Esophagus squamous epithelium (tissue), 5 donors: ENCODE measurements around the gene SARM1. TPM values are rescaled to one million over a fixed set of nuclear protein-coding genes. Genes with fewer than 3 reads are reported as not detected.

Experiments
- DNase-seq: peaks from one replicate; lab custom pipeline; 2025; lab: John Stamatoyannopoulos, UW
- H3K27ac ChIP-seq, 4 donors: fragments of 200-600 bp; sonication (generic); one replicate each; pipeline ENCODE4 v1.5.1; 2016 to 2019; ENCODE audit warnings: mild to moderate bottlenecking in 1 of 4
- H3K27me3 ChIP-seq, 4 donors: fragments of 200-600 bp; sonication (generic); 1 replicate in 3 of 4; 2 replicates in 1 of 4; pipeline versions ENCODE4 v1.5.1 to v1.6.0; 2017 to 2021; ENCODE audit warnings: antibody characterized with exemption in 1 of 4
- H3K36me3 ChIP-seq, 3 donors: fragments of 200-600 bp; sonication (generic); one replicate each; pipeline ENCODE4 v1.5.1; 2016 to 2019
- H3K4me1 ChIP-seq, 3 donors: fragments of 200-600 bp; sonication (generic); one replicate each; pipeline ENCODE4 v1.5.1; 2017 to 2019
- H3K4me3 ChIP-seq, 4 donors: fragments of 200-600 bp; sonication (generic); 1 replicate in 3 of 4; 2 replicates in 1 of 4; pipeline ENCODE4 v1.5.1; 2016 to 2019; ENCODE audit warnings: mild to moderate bottlenecking in 2 of 4, moderate library complexity in 1 of 4
- H3K9me3 ChIP-seq, 3 donors: fragments of 200-600 bp; sonication (generic); one replicate each; pipeline ENCODE4 v1.5.1; 2016 to 2019
- CTCF ChIP-seq, 6 experiments: fragments of 450-650 bp in 4 of 6; fragments of 200-600 bp in 2 of 6; sonication (generic) in 2 of 6; IDR thresholded peaks; one replicate each; pipeline ENCODE4 v1.5.1; 2016 to 2019; ENCODE audit warnings: antibody characterized with exemption in 6 of 6, mild to moderate bottlenecking in 4 of 6, moderate library complexity in 4 of 6
- POLR2A ChIP-seq, 4 donors: fragments of 450-650 bp; IDR thresholded peaks; one replicate each; pipeline ENCODE4 v1.6.1; 2017; ENCODE audit warnings: antibody characterized with exemption in 4 of 4, mild to moderate bottlenecking in 4 of 4, moderate library complexity in 3 of 4
- WGBS, 2 donors: methylation state at CpG; one replicate each; pipeline ENCODE4 v1.1.5; 2018; 5-methylcytosine and 5-hydroxymethylcytosine counted together
- intact Hi-C: fragments of 100-400 bp; cut with DNase I; formaldehyde crosslinking; loops from one replicate; pipeline ENCODE4 v1.15.0; 2022
- total RNA-seq, 4 donors: library from RNA; depleted of rRNA; stranded (reverse); fragments of >200 nt; gene quantifications; one replicate each; pipeline ENCODE4 v1.1.0, GENCODE V29; 2016
- donor health status: DM: yes; HTN: yes; CAD: no.

Gene SARM1
- total RNA-seq, 4 donors from 2014 or later: 1.1 to 7.2 (median 2.5) TPM

GRCh38 chr17:28412099-28412498 is 40.6 kb downstream of the SARM1 start:
- WGBS, 2 donors: 57 to 72% methylated on average over 3 of the region's 3 CpGs

GRCh38 chr17:28413804-28414203 is 42.3 kb downstream of the SARM1 start:
- Histone ChIP-seq H3K36me3 (no peaks in the 10 kb centered on the region), H3K4me3 (no peak overlapping the region), H3K27me3 (peaks cover 0 to 32% (median 0%) of the 10 kb centered on the region in 4 donors), H3K9me3 (no peaks in the 10 kb centered on the region), H3K4me1 (no peaks in the 10 kb centered on the region), H3K27ac (no peak overlapping the region)
- no peak for TF ChIP-seq POLR2A (IDR thresholded peaks at IDR 0.05)
- no peak for TF ChIP-seq CTCF (IDR thresholded peaks at IDR 0.05)
- intact Hi-C loops: no loop called here
- 63 to 74% methylated on average over 7 of the region's 7 CpGs for WGBS, 2 donors
- DNase-seq: no peak

More at GRCh38 chr17:28412099-28412498, 40.6 kb downstream of the SARM1 start:
- peaks cover 0 to 9% (median 2%) of the 10 kb centered on the region in 3 donors for H3K4me1 ChIP-seq
- intact Hi-C loops: no loop called here
- no peak for TF ChIP-seq POLR2A (IDR thresholded peaks at IDR 0.05)
- no peak for TF ChIP-seq CTCF (IDR thresholded peaks at IDR 0.05)
- DNase-seq: no peak
- H3K27me3 ChIP-seq: peaks cover 0 to 27% (median 0%) of the 10 kb centered on the region in 4 donors
- H3K9me3 ChIP-seq: no peaks in the 10 kb centered on the region
- H3K27ac ChIP-seq: no peak overlapping the region
- H3K36me3 ChIP-seq: no peaks in the 10 kb centered on the region
- H3K4me3 ChIP-seq: no peak overlapping the region

- DNase-seq: no peak
- peaks cover 0 to 37% (median 0%) of the 10 kb centered on the region in 4 donors for H3K27me3 ChIP-seq
- H3K4me3 ChIP-seq: no peak overlapping the region
- no peak overlapping the region for H3K27ac ChIP-seq
- intact Hi-C loops: no loop called here
- H3K9me3 ChIP-seq: no peaks in the 10 kb centered on the region
- TF ChIP-seq POLR2A (IDR thresholded peaks at IDR 0.05) (no peak), CTCF (IDR thresholded peaks at IDR 0.05) (no peak)
- WGBS, 2 donors: 92 to 93% methylated on average over 3 of the region's 3 CpGs
- no peaks in the 10 kb centered on the region for H3K4me1 ChIP-seq
- no peaks in the 10 kb centered on the region for H3K36me3 ChIP-seq
Measured at GRCh38 chr17:28415886-28416285, 44.4 kb downstream of the SARM1 start.

GRCh38 chr17:28416703-28417311 is 45.3 kb downstream of the SARM1 start:
- no peak for DNase-seq
- H3K4me3 ChIP-seq: no peak overlapping the region
- H3K27ac ChIP-seq: no peak overlapping the region
- no peaks in the 10 kb centered on the region for H3K36me3 ChIP-seq
- no peaks in the 10 kb centered on the region for H3K9me3 ChIP-seq
- H3K4me1 ChIP-seq: no peaks in the 10 kb centered on the region
- TF ChIP-seq POLR2A (IDR thresholded peaks at IDR 0.05) (no peak), CTCF (IDR thresholded peaks at IDR 0.05) (peak; percentile 36 to 64 (median 52))
- H3K27me3 ChIP-seq: peaks cover 0 to 37% (median 0%) of the 10 kb centered on the region in 4 donors
- WGBS, 2 donors: 14 to 20% methylated on average over 13 of the region's 13 CpGs
- intact Hi-C loops: no loop called here

GRCh38 chr17:28421787-28422305 is 50.4 kb downstream of the SARM1 start:
- Histone ChIP-seq H3K27ac (no peak overlapping the region), H3K27me3 (peaks cover 0 to 18% (median 0%) of the 10 kb centered on the region in 4 donors), H3K4me1 (no peaks in the 10 kb centered on the region), H3K36me3 (no peaks in the 10 kb centered on the region), H3K9me3 (no peaks in the 10 kb centered on the region), H3K4me3 (no peak overlapping the region)
- TF ChIP-seq CTCF (IDR thresholded peaks at IDR 0.05) (no peak), POLR2A (IDR thresholded peaks at IDR 0.05) (no peak)
- 68 to 71% methylated on average over 7 of the region's 7 CpGs for WGBS, 2 donors
- intact Hi-C loops: no loop called here
- DNase-seq: no peak
